K562 (cell line): ENCODE measurements around the gene BCAN. TPM values are rescaled to one million over a fixed set of nuclear protein-coding genes. Genes with fewer than 3 reads are reported as not detected.

Source experiments
- ADNP ChIP-seq: fragments of 200-800 bp; sonication (Bioruptor generic); IDR thresholded peaks from 2 replicates; pipeline ENCODE4 v1.6.1; 2016; ENCODE audit warnings: missing genetic modification characterization, missing compliant biosample characterization
- CEBPB ChIP-seq: fragments of 450-650 bp; IDR thresholded peaks from 2 replicates; pipeline ENCODE4 v1.6.1; 2016; ENCODE audit warnings: missing genetic modification characterization, missing compliant biosample characterization
- POLR2B ChIP-seq: fragments of 450-650 bp; IDR thresholded peaks from 2 replicates; pipeline ENCODE4 v1.6.1; 2018; ENCODE audit warnings: low read depth; ENCODE audit not compliant: partially characterized antibody
- SMAD4 ChIP-seq: fragments of 250-450 bp; sonication (Bioruptor Pico); conservative IDR thresholded peaks from 2 replicates; pipeline ENCODE4 v1.8.0; 2021; ENCODE audit warnings: inconsistent platforms, mild to moderate bottlenecking, moderate library complexity
- ZNF121 ChIP-seq: sonication (generic); formaldehyde crosslinking; conservative IDR thresholded peaks from 2 replicates; pipeline ENCODE4 v1.8.0; 2022; ENCODE audit warnings: missing genetic modification reagents
- ZNF140 ChIP-seq: fragments of 250-450 bp; sonication (Bioruptor Pico); IDR thresholded peaks from 2 replicates; pipeline ENCODE4 v1.8.0; 2021; ENCODE audit warnings: moderate library complexity, mild to moderate bottlenecking, inconsistent platforms
- ZNF165 ChIP-seq: fragments of 250-450 bp; sonication (Bioruptor Pico); IDR thresholded peaks from 2 replicates; pipeline ENCODE4 v1.4.0; 2020; ENCODE audit warnings: borderline replicate concordance
- ZNF445 ChIP-seq: fragments of 250-450 bp; sonication (Bioruptor Pico); IDR thresholded peaks from 2 replicates; pipeline ENCODE4 v1.4.0; 2020; ENCODE audit warnings: low read depth, mild to moderate bottlenecking, moderate library complexity
- polyA plus RNA-seq, 8 experiments: library from polyadenylated mRNA; depleted of rRNA in 4 of 8; stranded (reverse) in 5 of 8; unstranded in 3 of 8; fragments of >200 nt; fragmentation: Nextera tagmentation in 2 of 8; fragmentation: Illumina TruSeq in 1 of 8; extraction: Ambion mirVana in 2 of 8; extraction: Trizol in 1 of 8; gene quantifications; 2 replicates each; pipeline versions ENCODE4 v1.2.1 to v1.2.3, GENCODE V29; 2011 to 2014; ENCODE audit warnings: inconsistent platforms in 1 of 8, missing spikeins in 1 of 8
- total RNA-seq, 7 experiments: library from RNA; depleted of rRNA in 6 of 7; stranded (reverse); fragments of >200 nt in 6 of 7; fragmentation: Illumina TruSeq in 2 of 7; extraction: Trizol in 2 of 7; gene quantifications; 2 replicates each; pipeline versions ENCODE4 v1.2.1 to v1.2.3, GENCODE V29; 2011 to 2021; ENCODE audit warnings: low replicate concordance in 1 of 7
- TF ChIP-seq, protein P1 (sequence below): fragments of 450-650 bp; IDR thresholded peaks from 2 replicates; pipeline ENCODE4 v1.7.0; 2016; ENCODE audit warnings: borderline replicate concordance
- TF ChIP-seq, protein P2 (sequence below): sonication (generic); IDR thresholded peaks from 2 replicates; pipeline ENCODE4 v1.6.1; 2016
- TF ChIP-seq, protein P3 (sequence below): sonication (generic); formaldehyde crosslinking; IDR thresholded peaks from 2 replicates; pipeline ENCODE4 v1.8.0; 2023; ENCODE audit warnings: mild to moderate bottlenecking, missing genetic modification reagents
- TF ChIP-seq, protein P4 (sequence below): fragments of 450-650 bp; formaldehyde crosslinking; IDR thresholded peaks from 2 replicates; pipeline ENCODE4 v1.4.0; 2020; ENCODE audit warnings: mild to moderate bottlenecking, moderate library complexity
- TF ChIP-seq, protein P5 (sequence below): fragments of 450-650 bp; IDR thresholded peaks from 2 replicates; pipeline ENCODE4 v1.6.1; 2018; ENCODE audit not compliant: partially characterized antibody
- TF ChIP-seq, protein P6 (sequence below): fragments of 450-650 bp; IDR thresholded peaks from 2 replicates; pipeline ENCODE4 v1.6.1; 2016; ENCODE audit warnings: borderline replicate concordance

The BCAN gene
- total and polyA plus RNA-seq, 9 of the 15 experiments (the other 6 are each of a cell fraction or from before 2014, with no cell fraction given), result 0.04 to 0.33 (median 0.14) TPM; not detected in 5

DNA sequence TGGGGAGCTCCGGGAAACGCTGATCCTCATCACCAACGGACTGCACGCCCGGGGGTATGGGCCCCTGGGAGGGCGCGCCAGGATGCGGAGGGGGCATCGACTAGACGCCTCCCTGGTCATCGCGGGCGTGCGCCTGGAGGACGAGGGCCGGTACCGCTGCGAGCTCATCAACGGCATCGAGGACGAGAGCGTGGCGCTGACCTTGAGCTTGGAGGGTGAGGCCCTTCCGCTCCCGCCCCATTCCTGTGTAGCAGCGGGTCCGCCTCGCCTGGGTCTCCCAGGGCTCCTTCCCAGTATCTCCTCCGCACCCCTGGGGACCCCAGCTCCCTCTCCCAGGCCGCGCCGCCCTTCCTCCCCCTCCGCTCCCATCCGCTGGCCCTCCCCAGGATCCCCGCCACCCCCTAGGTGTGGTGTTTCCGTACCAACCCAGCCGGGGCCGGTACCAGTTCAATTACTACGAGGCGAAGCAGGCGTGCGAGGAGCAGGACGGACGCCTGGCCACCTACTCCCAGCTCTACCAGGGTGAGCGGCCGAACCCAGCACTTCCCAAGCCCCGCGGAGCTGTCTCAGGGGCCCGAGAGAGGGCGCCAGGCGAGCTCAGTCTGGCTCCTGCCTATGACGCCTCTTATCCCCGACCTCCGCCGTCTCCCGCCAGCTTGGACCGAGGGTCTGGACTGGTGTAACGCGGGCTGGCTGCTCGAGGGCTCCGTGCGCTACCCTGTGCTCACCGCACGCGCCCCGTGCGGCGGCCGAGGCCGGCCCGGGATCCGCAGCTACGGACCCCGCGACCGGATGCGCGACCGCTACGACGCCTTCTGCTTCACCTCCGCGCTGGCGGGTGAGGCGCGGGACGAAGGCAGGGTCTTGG lies 17.7 kb upstream of the BCAN start (continued):
- TF ChIP-seq, protein P1, sequence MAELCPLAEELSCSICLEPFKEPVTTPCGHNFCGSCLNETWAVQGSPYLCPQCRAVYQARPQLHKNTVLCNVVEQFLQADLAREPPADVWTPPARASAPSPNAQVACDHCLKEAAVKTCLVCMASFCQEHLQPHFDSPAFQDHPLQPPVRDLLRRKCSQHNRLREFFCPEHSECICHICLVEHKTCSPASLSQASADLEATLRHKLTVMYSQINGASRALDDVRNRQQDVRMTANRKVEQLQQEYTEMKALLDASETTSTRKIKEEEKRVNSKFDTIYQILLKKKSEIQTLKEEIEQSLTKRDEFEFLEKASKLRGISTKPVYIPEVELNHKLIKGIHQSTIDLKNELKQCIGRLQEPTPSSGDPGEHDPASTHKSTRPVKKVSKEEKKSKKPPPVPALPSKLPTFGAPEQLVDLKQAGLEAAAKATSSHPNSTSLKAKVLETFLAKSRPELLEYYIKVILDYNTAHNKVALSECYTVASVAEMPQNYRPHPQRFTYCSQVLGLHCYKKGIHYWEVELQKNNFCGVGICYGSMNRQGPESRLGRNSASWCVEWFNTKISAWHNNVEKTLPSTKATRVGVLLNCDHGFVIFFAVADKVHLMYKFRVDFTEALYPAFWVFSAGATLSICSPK, result no peak
- TF ChIP-seq POLR2B (peak; percentile 61), ZNF445 (CRISPR knock-in tag) (0 out of 2 replicates have a peak, but pooled peaks have one; percentile 22), CEBPB (no peak), SMAD4 (CRISPR knock-in tag) (peak; percentile 89), ZNF165 (CRISPR knock-in tag) (no peak), ZNF140 (CRISPR knock-in tag) (no peak), ZNF121 (CRISPR knock-in tag) (no peak), ADNP (no peak)
- TF ChIP-seq, protein P2, sequence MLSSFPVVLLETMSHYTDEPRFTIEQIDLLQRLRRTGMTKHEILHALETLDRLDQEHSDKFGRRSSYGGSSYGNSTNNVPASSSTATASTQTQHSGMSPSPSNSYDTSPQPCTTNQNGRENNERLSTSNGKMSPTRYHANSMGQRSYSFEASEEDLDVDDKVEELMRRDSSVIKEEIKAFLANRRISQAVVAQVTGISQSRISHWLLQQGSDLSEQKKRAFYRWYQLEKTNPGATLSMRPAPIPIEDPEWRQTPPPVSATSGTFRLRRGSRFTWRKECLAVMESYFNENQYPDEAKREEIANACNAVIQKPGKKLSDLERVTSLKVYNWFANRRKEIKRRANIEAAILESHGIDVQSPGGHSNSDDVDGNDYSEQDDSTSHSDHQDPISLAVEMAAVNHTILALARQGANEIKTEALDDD, result no peak
- TF ChIP-seq, protein P3, sequence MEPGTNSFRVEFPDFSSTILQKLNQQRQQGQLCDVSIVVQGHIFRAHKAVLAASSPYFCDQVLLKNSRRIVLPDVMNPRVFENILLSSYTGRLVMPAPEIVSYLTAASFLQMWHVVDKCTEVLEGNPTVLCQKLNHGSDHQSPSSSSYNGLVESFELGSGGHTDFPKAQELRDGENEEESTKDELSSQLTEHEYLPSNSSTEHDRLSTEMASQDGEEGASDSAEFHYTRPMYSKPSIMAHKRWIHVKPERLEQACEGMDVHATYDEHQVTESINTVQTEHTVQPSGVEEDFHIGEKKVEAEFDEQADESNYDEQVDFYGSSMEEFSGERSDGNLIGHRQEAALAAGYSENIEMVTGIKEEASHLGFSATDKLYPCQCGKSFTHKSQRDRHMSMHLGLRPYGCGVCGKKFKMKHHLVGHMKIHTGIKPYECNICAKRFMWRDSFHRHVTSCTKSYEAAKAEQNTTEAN (CRISPR knock-in tag), result no peak
- TF ChIP-seq, protein P4, sequence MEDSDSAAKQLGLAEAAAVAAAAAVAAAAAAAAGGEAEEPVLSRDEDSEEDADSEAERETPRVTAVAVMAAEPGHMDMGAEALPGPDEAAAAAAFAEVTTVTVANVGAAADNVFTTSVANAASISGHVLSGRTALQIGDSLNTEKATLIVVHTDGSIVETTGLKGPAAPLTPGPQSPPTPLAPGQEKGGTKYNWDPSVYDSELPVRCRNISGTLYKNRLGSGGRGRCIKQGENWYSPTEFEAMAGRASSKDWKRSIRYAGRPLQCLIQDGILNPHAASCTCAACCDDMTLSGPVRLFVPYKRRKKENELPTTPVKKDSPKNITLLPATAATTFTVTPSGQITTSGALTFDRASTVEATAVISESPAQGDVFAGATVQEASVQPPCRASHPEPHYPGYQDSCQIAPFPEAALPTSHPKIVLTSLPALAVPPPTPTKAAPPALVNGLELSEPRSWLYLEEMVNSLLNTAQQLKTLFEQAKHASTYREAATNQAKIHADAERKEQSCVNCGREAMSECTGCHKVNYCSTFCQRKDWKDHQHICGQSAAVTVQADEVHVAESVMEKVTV (CRISPR knock-in tag), result no peak
- TF ChIP-seq, protein P5, sequence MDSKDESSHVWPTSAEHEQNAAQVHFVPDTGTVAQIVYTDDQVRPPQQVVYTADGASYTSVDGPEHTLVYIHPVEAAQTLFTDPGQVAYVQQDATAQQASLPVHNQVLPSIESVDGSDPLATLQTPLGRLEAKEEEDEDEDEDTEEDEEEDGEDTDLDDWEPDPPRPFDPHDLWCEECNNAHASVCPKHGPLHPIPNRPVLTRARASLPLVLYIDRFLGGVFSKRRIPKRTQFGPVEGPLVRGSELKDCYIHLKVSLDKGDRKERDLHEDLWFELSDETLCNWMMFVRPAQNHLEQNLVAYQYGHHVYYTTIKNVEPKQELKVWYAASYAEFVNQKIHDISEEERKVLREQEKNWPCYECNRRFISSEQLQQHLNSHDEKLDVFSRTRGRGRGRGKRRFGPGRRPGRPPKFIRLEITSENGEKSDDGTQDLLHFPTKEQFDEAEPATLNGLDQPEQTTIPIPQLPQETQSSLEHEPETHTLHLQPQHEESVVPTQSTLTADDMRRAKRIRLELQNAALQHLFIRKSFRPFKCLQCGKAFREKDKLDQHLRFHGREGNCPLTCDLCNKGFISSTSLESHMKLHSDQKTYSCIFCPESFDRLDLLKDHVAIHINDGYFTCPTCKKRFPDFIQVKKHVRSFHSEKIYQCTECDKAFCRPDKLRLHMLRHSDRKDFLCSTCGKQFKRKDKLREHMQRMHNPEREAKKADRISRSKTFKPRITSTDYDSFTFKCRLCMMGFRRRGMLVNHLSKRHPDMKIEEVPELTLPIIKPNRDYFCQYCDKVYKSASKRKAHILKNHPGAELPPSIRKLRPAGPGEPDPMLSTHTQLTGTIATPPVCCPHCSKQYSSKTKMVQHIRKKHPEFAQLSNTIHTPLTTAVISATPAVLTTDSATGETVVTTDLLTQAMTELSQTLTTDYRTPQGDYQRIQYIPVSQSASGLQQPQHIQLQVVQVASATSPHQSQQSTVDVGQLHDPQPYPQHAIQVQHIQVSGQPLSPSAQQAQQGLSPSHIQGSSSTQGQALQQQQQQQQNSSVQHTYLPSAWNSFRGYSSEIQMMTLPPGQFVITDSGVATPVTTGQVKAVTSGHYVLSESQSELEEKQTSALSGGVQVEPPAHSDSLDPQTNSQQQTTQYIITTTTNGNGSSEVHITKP, result no peak
- TF ChIP-seq, protein P6, sequence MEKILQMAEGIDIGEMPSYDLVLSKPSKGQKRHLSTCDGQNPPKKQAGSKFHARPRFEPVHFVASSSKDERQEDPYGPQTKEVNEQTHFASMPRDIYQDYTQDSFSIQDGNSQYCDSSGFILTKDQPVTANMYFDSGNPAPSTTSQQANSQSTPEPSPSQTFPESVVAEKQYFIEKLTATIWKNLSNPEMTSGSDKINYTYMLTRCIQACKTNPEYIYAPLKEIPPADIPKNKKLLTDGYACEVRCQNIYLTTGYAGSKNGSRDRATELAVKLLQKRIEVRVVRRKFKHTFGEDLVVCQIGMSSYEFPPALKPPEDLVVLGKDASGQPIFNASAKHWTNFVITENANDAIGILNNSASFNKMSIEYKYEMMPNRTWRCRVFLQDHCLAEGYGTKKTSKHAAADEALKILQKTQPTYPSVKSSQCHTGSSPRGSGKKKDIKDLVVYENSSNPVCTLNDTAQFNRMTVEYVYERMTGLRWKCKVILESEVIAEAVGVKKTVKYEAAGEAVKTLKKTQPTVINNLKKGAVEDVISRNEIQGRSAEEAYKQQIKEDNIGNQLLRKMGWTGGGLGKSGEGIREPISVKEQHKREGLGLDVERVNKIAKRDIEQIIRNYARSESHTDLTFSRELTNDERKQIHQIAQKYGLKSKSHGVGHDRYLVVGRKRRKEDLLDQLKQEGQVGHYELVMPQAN, result no peak
